H1 (cell line): Measurements from ENCODE around the gene UGT1A8. TPM values are rescaled to one million over a fixed set of nuclear protein-coding genes. Genes with fewer than 3 reads are reported as not detected.

Experiments
- CTCF ChIA-PET: fragments of 300-600 bp; sonication (Branson Sonifier 250); formaldehyde crosslinking; loops from one replicate; lab custom pipeline; 2021; ENCODE audit not compliant: partially characterized antibody; lab: Charles Lee
- POLR2A ChIA-PET: fragments of 300-600 bp; sonication (Branson Sonifier 250); formaldehyde crosslinking; loops from one replicate; lab custom pipeline; 2021; ENCODE audit warnings: inconsistent platforms; ENCODE audit not compliant: partially characterized antibody; lab: Charles Lee
- DNase-seq, 2 experiments: peaks; one replicate each; pipeline versions ENCODE4 v3.0.0 to v3.0.0-alpha.2; 2010 to 2022; ENCODE audit warnings: low spot score in 2 of 2, low read depth in 1 of 2, mixed read lengths in 1 of 2
- FAIRE-seq: peaks from 2 replicates; lab custom pipeline; 2011; peaks lifted over from hg19 to GRCh38; lab: Jason Lieb, UNC
- H2AFZ ChIP-seq: 2 replicates; pipeline ENCODE4 v1.8.1; 2012; ENCODE audit warnings: low read length, inconsistent platforms
- H2AK5ac ChIP-seq: 2 replicates; pipeline ENCODE4 v1.6.1; 2013; ENCODE audit warnings: low read depth, low read length
- H2BK120ac ChIP-seq: replicated peaks from 2 replicates; pipeline ENCODE3; 2013; ENCODE audit warnings: low read depth, low read length, inconsistent platforms
- H2BK12ac ChIP-seq: 2 replicates; pipeline ENCODE4 v1.6.1; 2013; ENCODE audit warnings: low read depth, low read length
- H2BK15ac ChIP-seq: 2 replicates; pipeline ENCODE4 v1.6.1; 2013; ENCODE audit warnings: low read length
- H2BK20ac ChIP-seq: 2 replicates; pipeline ENCODE4 v1.6.1; 2013; ENCODE audit warnings: low read length
- H2BK5ac ChIP-seq: 2 replicates; pipeline ENCODE4 v1.6.1; 2013; ENCODE audit warnings: low read depth, low read length
- H3K14ac ChIP-seq: 2 replicates; pipeline ENCODE4 v1.6.1; 2013; ENCODE audit warnings: inconsistent platforms; ENCODE audit not compliant: insufficient read length
- H3K18ac ChIP-seq: 2 replicates; pipeline ENCODE4 v1.6.1; 2013; ENCODE audit warnings: low read length; ENCODE audit errors: extremely low read depth
- H3K23ac ChIP-seq: 2 replicates; pipeline ENCODE4 v1.6.1; 2013; ENCODE audit warnings: inconsistent platforms; ENCODE audit not compliant: insufficient read length
- H3K23me2 ChIP-seq: 2 replicates; pipeline ENCODE4 v1.6.1; 2013; ENCODE audit warnings: low read depth, low read length
- H3K27ac ChIP-seq: 2 replicates; pipeline ENCODE4 v1.6.1; 2011; ENCODE audit warnings: low read depth, low read length, inconsistent platforms
- H3K27me3 ChIP-seq, 4 experiments: replicated peaks in 1 of 4; 1 replicate in 1 of 4; 2 replicates in 3 of 4; pipeline versions ENCODE4 v1.6.1 to v1.8.1; 2011 to 2013; ENCODE audit warnings: low read length in 3 of 4, mild to moderate bottlenecking in 3 of 4, inconsistent platforms in 2 of 4, mixed read lengths in 2 of 4, moderate library complexity in 1 of 4; ENCODE audit not compliant: control insufficient read depth in 3 of 4, insufficient read depth in 3 of 4; ENCODE audit errors: extremely low read depth in 1 of 4
- H3K36me3 ChIP-seq, 4 experiments: 2 replicates each; pipeline versions ENCODE4 v1.6.1 to v1.8.1; 2011 to 2013; ENCODE audit warnings: mild to moderate bottlenecking in 4 of 4, low read length in 3 of 4, moderate library complexity in 2 of 4, control low read depth in 1 of 4, inconsistent platforms in 1 of 4; ENCODE audit not compliant: insufficient read depth in 4 of 4, control insufficient read depth in 2 of 4
- H3K4ac ChIP-seq: replicated peaks from 2 replicates; pipeline ENCODE3; 2013; ENCODE audit warnings: low read length, low read depth, mixed read lengths, inconsistent platforms; ENCODE audit not compliant: insufficient read length
- H3K4me1 ChIP-seq, 4 experiments: replicated peaks in 1 of 4; 1 replicate in 1 of 4; 2 replicates in 3 of 4; pipeline versions ENCODE4 v1.6.1 to v1.8.1; 2011 to 2013; ENCODE audit warnings: low read length in 3 of 4, inconsistent platforms in 2 of 4, mixed read lengths in 1 of 4; ENCODE audit not compliant: insufficient read depth in 4 of 4, control insufficient read depth in 3 of 4
- H3K4me2 ChIP-seq, 2 experiments: 2 replicates each; pipeline versions ENCODE4 v1.6.1 to v1.8.1; 2011 to 2013; ENCODE audit warnings: low read depth in 2 of 2, low read length in 2 of 2, control low read depth in 1 of 2, inconsistent platforms in 1 of 2, mild to moderate bottlenecking in 1 of 2; ENCODE audit not compliant: insufficient read depth in 1 of 2
- H3K4me3 ChIP-seq, 4 experiments: fragments of 200-600, 300-600 bp in 1 of 4; sonication (generic), shearing (Covaris generic), sonication (Bioruptor Twin) in 1 of 4; 2 replicates each; pipeline versions ENCODE4 v1.5.1 to v1.8.1; 2011 to 2016; ENCODE audit warnings: low read length in 4 of 4, low read depth in 3 of 4, control low read depth in 2 of 4, inconsistent platforms in 2 of 4, mild to moderate bottlenecking in 2 of 4, mixed read lengths in 1 of 4, moderate library complexity in 1 of 4; ENCODE audit not compliant: insufficient read depth in 2 of 4; ENCODE audit errors: extremely low read depth in 1 of 4
- H3K56ac ChIP-seq: replicated peaks from 2 replicates; pipeline ENCODE3; 2013; ENCODE audit warnings: low read depth, mild to moderate bottlenecking, mixed read lengths, low read length, inconsistent platforms; ENCODE audit not compliant: insufficient read length
- H3K79me1 ChIP-seq: 2 replicates; pipeline ENCODE4 v1.6.1; 2013; ENCODE audit warnings: low read depth, low read length, control low read depth
- H3K79me2 ChIP-seq, 2 experiments: 2 replicates each; pipeline versions ENCODE4 v1.6.1 to v1.8.1; 2012 to 2013; ENCODE audit warnings: low read length in 2 of 2, mild to moderate bottlenecking in 2 of 2, inconsistent platforms in 1 of 2; ENCODE audit not compliant: insufficient read depth in 2 of 2, control insufficient read depth in 1 of 2
- H3K9ac ChIP-seq, 4 experiments: replicated peaks in 1 of 4; 1 replicate in 1 of 4; 2 replicates in 3 of 4; pipeline versions ENCODE4 v1.6.1 to v1.8.1; 2011 to 2013; ENCODE audit warnings: low read depth in 3 of 4, low read length in 3 of 4, control low read depth in 2 of 4, mild to moderate bottlenecking in 2 of 4, moderate library complexity in 2 of 4, inconsistent platforms in 1 of 4; ENCODE audit errors: extremely low read depth in 1 of 4
- H3K9me3 ChIP-seq, 2 experiments: 2 replicates each; pipeline versions ENCODE4 v1.6.1 to v1.8.1; 2012 to 2013; ENCODE audit warnings: mild to moderate bottlenecking in 2 of 2, moderate library complexity in 2 of 2, control low read depth in 1 of 2, inconsistent platforms in 1 of 2, low read depth in 1 of 2, low read length in 1 of 2, mixed read lengths in 1 of 2; ENCODE audit not compliant: insufficient read depth in 2 of 2
- H4K20me1 ChIP-seq, 2 experiments: replicated peaks in 1 of 2; 2 replicates each; pipeline versions ENCODE3 to v1.8.1; 2011 to 2013; ENCODE audit warnings: inconsistent platforms in 2 of 2, low read length in 2 of 2, mild to moderate bottlenecking in 1 of 2; ENCODE audit not compliant: insufficient read depth in 2 of 2, control insufficient read depth in 1 of 2
- H4K5ac ChIP-seq: 2 replicates; pipeline ENCODE4 v1.6.1; 2013; ENCODE audit warnings: low read length, low read depth, mixed read lengths, inconsistent platforms; ENCODE audit not compliant: insufficient read length
- H4K8ac ChIP-seq: 2 replicates; pipeline ENCODE4 v1.8.0; 2013; ENCODE audit warnings: mild to moderate bottlenecking, moderate library complexity, low read length, inconsistent platforms; ENCODE audit not compliant: insufficient read depth; ENCODE audit errors: extremely low read depth
- H4K91ac ChIP-seq: replicated peaks from 2 replicates; pipeline ENCODE3; 2013; ENCODE audit warnings: low read length, mixed read lengths, inconsistent platforms; ENCODE audit not compliant: insufficient read length
- BACH1 ChIP-seq: IDR thresholded peaks from 2 replicates; pipeline ENCODE4 v1.6.1; 2012; ENCODE audit warnings: low read length, improper control_type of control experiment
- PHF8 ChIP-seq: fragments of 200-600 bp; sonication (generic); conservative IDR thresholded peaks from 2 replicates; pipeline ENCODE4 v1.7.1; 2012; ENCODE audit warnings: low read depth, mild to moderate bottlenecking, inconsistent platforms, low read length, moderate library complexity
- RBBP5 ChIP-seq: IDR thresholded peaks from 2 replicates; pipeline ENCODE4 v1.7.1; 2012; ENCODE audit warnings: low read depth, mild to moderate bottlenecking, inconsistent platforms, low read length, moderate library complexity, borderline replicate concordance
- RXRA ChIP-seq: IDR thresholded peaks from 2 replicates; pipeline ENCODE4 v1.6.1; 2011; ENCODE audit warnings: low read depth, mild to moderate bottlenecking, low read length, moderate library complexity; ENCODE audit not compliant: insufficient read depth
- WGBS, 2 experiments: shearing (Covaris generic) in 1 of 2; methylation state at CpG; one replicate each; pipeline versions ENCODE4 v1.1.6 to v1.1.7; 2013 to 2015; ENCODE audit warnings: low lambda C conversion rate in 2 of 2, mixed read lengths in 2 of 2, inconsistent platforms in 1 of 2, low coverage in 1 of 2, missing lambda C conversion rate in 1 of 2; ENCODE audit not compliant: insufficient replicate concordance in 2 of 2, insufficient coverage in 1 of 2, insufficient read length in 1 of 2; ENCODE audit errors: extremely low coverage in 1 of 2, missing lambda C conversion rate in 1 of 2; 5-methylcytosine and 5-hydroxymethylcytosine counted together
- polyA plus RNA-seq, 7 experiments: library from polyadenylated mRNA; depleted of rRNA in 3 of 7; stranded (reverse) in 5 of 7; unstranded in 2 of 7; fragments of >200 nt in 5 of 7; fragments of 200-250 nt in 2 of 7; gene quantifications; 1 replicate in 5 of 7; 2 replicates in 1 of 7; 4 replicates in 1 of 7; pipeline versions ENCODE4 v1.2.1 to v1.2.3, GENCODE V29; 2011 to 2013; ENCODE audit warnings: missing spikeins in 2 of 7, mixed read lengths in 2 of 7
- total RNA-seq: library from RNA; stranded (reverse); fragmentation: NEBNext Ultra II Directional; extraction: Animal tissue kit (Norgen Biotek cat#: 25700); gene quantifications from 2 replicates; pipeline ENCODE4 v1.2.1, GENCODE V29; 2021

The UGT1A8 gene
- total and polyA plus RNA-seq, 2 of the 8 experiments (the other 6 are each of a cell fraction or from before 2014, with no cell fraction given): not detected

- Histone ChIP-seq H4K20me1 (no peaks in the 10 kb centered on the region), H3K23me2 (no peaks in the 10 kb centered on the region), H2BK5ac (no peak overlapping the region), H2BK12ac (no peak overlapping the region), H2BK120ac (no peak overlapping the region), H3K79me2 (no peaks in the 10 kb centered on the region), H3K9me3 (peaks cover 3 to 9% of the 10 kb centered on the region in 2 experiments; a peak in 1 of 4 replicates), H2BK15ac (no peak overlapping the region), H3K4me1 (no peaks in the 10 kb centered on the region), H3K23ac (no peak overlapping the region), H2AFZ (no peak overlapping the region), H3K9ac (no peak overlapping the region), H3K4me2 (no peak overlapping the region), H4K8ac (no peak overlapping the region), H3K4me3 (no peak overlapping the region), H3K79me1 (no peaks in the 10 kb centered on the region), H2BK20ac (no peak overlapping the region), H3K14ac (no peak overlapping the region), H3K56ac (no peak overlapping the region), H3K27me3 (no peaks in the 10 kb centered on the region), H2AK5ac (no peak overlapping the region), H3K36me3 (no peaks in the 10 kb centered on the region), H3K4ac (no peak overlapping the region), H4K91ac (no peak overlapping the region), H4K5ac (no peak overlapping the region), H3K27ac (no peak overlapping the region), H3K18ac (no peak overlapping the region)
- POLR2A ChIA-PET: no interaction called here
- TF ChIP-seq BACH1: no peak
- no peak for TF ChIP-seq RXRA
- no peak for TF ChIP-seq RBBP5
- TF ChIP-seq PHF8: no peak
- DNase-seq (no peak), FAIRE-seq (no peak)
- 80% methylated on average over 2 of the region's 2 CpGs; no CpG with 5 or more reads in 1 of the 2 experiments for WGBS, 2 experiments
- CTCF ChIA-PET: interaction anchor here (1.2 kb wide), 1 partner anchor 8 kb away, joined by 5 read pairs; no protein-coding TSS in a partner anchor
Measured at GRCh38 chr2:233651430-233651829, 34.0 kb downstream of the UGT1A8 start.
